ENCODE results near the gene EMILIN3.

Gene EMILIN3

GRCh38 chr20:41347523-41348429 lies 18.8 kb downstream of the EMILIN3 start:
- no peak for DNase-seq

DNA sequence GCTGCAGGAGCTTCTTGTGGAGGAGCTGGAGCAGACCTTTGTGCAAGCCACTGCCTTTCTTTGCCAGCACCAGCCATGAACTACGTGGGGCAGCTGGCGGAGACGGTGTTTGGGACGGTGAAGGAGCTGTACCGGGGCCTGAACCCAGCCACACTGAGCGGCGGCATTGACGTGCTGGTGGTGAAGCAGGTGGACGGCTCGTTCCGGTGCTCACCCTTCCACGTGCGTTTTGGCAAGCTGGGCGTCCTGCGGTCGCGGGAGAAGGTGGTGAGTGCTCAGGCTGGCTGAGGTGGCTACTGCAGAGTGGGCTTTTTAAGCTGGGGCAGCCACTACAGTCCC lies 20.9 kb downstream of the EMILIN3 start:
- no peak for DNase-seq

DNA sequence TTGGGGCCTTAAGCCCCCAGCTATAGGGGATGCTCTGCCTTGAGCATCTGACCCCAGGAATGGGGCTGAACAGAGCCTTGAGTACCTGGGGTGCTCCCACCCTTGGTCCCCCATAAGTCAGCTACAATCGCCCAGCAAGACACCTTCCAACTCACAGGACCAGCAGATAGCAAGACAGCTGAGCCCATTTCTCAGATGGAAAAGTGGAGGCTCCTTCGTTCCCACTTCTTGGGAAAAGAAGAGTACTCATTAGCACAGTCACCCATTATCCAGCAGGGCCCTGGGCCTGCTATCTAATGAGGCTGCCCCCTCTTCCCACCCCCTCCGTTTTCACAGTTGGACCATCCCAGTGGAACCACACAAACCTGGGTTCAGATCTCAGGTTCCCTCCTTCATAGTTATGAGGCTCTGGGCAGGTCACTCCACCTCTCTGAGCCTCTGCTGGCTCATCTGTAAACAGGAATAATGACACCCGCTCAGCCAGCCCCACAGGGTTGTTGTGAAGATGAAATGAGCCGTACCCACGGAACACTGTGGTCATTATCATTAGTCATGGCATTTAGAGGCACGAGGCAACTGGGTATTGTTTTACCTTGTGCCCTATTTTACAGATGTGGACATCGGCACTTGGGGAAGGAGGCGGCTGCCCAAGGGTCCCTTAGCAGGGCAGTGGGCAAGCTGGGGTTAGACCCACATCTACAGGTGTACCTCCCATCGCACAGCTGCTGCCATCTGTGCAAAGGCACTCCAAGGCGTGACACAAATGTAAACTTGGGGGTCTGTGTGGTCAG lies 21.5 kb downstream of the EMILIN3 start:
- no peak for DNase-seq

DNA sequence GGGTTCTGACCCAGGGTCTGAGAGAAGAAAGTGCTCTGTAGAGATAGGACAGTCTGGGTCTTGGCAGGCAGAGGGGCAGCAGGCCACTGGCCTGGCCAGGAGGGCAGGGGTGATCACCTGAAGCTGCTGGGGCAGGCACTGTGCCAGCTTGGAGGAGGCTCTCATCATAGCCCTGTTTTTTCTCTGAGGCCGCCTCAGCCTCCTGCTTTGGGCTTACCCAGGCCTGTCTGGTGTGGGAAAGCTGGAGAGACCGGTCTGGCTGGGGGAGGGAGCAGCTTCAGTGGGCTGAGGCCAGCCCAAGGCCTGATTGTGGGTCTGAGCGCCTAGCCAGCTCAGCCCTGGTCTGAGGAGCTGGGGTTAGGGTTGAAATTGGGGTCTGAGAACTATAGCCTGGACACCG lies 22.1 kb downstream of the EMILIN3 start:
- DNase-seq, result no peak

- DNase-seq, result no peak
These were observed 23.8 kb downstream of the EMILIN3 start for GRCh38 chr20:41342474-41343464.

DNA sequence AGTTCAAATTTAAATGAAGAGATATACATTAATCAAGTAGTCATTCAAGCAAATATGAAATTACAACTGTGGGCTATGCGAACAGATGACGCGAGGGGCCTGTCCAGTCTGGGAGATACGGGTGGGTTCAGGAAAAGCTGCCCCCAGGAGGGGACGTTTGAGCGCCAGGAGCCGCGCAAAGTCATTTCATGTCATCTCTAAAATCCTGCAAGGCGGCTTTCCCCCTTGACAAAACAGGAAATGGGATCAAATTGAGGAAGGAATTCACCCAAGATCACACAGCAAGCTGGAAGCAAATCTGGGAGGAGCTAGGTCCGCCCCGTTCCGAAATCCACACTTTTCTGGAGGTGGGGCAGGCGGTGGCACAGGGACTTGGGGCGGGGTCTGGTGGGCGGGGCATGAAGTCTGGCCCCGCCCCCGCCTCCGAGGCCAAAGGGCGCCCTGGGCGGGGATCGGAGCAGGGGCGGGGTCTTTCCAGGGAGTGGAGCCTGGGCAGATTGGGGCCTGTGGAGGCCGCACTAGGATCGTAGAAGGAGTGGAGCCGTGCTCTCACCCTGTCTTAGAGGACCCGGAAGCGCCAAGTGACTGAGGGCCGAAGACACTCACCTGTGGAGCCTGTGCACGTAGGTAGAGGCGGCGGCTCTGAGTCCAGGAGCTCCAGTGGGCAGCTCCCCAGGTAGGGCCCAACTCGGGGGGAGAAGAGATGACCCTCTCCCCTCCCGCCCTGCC lies 26.1 kb downstream of the EMILIN3 start, which contains the start of gene LPIN3:
TSS of gene LPIN3 (plus strand) at position 495 of the 729 bp plus-strand sequence. CDS start 4,983 bp downstream, outside the sequence.
- peak in 13 of 56 donors; percentile 9 to 54 (median 21) for DNase-seq

DNA sequence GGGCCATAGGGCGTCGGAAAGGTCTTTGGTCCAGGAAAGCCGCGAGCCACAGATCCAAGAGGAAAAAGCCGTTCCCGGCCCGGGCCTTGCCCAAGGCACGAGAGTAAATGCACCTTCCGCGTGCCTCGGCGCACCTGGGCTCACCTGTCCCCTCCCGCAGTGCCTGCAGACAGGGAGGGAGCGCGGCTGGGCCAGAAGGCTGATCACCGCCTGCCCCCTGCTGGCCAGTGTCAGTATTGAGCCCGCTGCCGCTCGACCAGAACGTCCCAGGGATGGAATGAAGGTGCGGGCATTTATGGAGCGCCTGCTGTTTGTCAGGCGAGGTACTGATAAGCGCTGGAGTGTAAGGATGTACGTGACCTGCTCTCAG lies 26.7 kb downstream of the EMILIN3 start:
- peak in 49 of 56 donors; percentile 15 to 80 (median 50) for DNase-seq

GRCh38 chr20:41336711-41337492 lies 29.7 kb downstream of the EMILIN3 start:
- DNase-seq, result no peak

- no peak for DNase-seq
These were observed 31.0 kb downstream of the EMILIN3 start for GRCh38 chr20:41335591-41335990.

DNA sequence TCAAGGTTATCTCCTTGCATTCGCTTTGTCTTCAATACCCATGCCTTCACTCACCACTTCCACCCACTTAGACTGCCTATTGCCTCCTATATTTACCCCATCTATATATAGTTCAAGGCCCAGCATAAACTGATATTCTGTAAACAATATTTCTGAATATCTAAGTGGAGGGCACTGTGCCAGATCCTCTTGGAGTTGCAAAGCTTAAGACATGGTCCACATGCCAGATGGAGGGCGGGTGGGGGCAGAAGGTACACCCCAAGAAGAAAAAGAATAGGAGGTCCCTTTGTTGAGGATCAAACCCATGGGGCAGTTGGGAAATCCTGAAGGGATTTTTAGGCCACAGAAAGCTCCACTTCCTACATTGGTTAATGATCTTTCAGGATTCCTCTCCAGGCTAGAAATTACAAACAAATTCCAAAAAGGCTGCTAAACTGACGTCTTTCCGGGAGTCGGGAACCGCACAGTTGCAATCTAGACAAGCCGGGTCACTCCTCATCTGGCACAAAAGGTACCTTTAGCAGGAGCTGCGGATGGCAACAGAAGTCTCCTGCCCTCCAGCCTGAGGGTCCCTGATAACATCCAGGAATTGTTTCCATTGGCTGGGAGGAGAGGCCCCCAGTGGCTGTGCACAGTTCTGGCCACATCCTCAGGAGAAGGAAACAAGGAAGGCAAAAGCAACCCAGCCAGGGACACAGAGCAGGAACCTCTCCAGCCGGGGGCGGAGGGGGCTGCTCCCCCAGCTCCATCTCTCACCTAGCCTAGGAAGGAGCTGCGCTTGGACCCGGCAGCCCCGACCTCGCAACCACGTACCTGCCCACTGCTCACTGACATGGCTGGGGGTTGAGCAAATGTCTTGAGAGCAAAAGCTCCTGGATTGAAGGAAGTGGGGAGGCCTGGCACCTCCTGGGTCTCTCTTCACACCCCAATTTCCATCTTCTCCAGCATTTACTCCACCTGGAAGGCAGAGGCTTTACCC lies 31.9 kb downstream of the EMILIN3 start:
- no peak for DNase-seq

GRCh38 chr20:41334036-41334435 lies 32.6 kb downstream of the EMILIN3 start:
- no peak for DNase-seq

GRCh38 chr20:41331731-41332130 lies 34.9 kb downstream of the EMILIN3 start:
- no peak for DNase-seq

DNA sequence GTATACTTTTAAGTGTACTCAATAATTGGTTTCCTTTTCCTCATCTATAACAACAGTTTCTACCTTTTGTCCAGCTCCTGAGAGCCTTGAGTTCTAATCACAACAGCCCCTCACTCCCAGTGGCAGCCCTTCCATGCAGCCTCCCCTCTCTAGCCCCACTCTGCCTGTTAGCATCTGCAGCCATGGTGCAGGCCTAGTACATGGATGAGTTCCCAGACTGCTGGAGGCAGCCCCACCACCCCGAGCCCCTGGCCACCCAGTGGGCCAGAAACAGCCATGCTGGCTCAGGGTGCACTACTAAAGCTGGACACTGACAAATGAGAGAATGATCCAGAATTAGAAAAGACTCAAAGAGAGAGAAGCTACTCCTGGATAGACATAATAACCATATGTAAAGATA lies 35.7 kb downstream of the EMILIN3 start:
- DNase-seq, result no peak

DNA sequence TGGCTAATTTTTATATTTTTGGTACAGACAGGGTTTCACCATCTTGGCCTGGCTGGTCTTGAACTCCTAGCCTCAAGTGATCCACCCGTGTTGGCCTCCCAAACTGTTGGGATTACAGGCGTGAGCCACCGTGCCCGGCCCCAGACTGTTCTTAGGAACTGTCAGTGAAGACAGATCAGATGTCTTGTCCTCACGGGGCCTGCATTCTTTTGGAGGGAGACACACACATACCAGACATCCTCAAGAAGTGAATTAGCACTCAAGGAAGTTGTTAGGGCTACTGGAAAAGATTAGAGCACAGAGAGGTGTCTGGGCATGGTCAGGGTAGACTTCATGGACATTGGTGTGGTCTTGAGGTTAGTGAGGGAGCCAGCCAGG lies 36.3 kb downstream of the EMILIN3 start:
- no peak for DNase-seq

- peak in 8 of 56 donors; percentile 4 to 29 (median 10) for DNase-seq
These were observed 36.9 kb downstream of the EMILIN3 start for GRCh38 chr20:41329435-41330342.

- no peak for DNase-seq
These were observed 39.4 kb downstream of the EMILIN3 start for GRCh38 chr20:41327178-41327577.

DNA sequence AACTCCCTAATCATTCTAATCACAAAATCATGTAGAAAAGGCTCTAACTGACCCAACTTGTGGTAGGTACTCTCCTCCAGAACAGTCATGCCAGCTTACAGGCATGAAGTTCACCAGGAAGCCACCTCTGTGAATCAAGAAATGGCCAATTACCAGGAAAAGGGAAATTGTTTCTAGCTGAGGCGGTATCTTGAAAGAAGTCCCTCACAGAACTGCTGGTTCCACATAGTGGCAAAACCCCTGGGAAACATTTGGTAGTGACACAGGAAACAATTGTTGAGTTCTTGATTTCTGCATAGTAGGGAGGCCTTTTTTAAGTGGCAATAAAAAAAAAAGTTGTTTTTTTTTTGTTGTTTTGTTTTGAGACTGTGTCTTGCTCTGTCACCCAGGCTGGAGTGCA lies 45.6 kb downstream of the EMILIN3 start:
- DNase-seq, result no peak
